Panc1 (cell line): ENCODE results near the gene SH2D1A. TPM values are rescaled to one million over a fixed set of nuclear protein-coding genes. Genes with fewer than 3 reads are reported as not detected.

Experiments used
- ATAC-seq: fragments of 200-7000 bp; cut with Tn5 transposase; 2 replicates; pipeline ENCODE4 v1.9.1; 2020; ENCODE audit warnings: mild to moderate bottlenecking, moderate library complexity
- BruUV-seq: library from RNA; stranded (reverse); fragments of 400-500 nt; replicated peaks from 2 replicates; lab custom pipeline; 2021; lab: Mats Ljungman, UMichigan
- CTCF ChIA-PET: fragments of 300-600 bp; sonication (Branson Sonifier 250); formaldehyde crosslinking; loops from one replicate; lab custom pipeline; 2022; ENCODE audit warnings: antibody characterized with exemption; lab: Charles Lee
- POLR2A ChIA-PET: fragments of 300-600 bp; sonication (Branson Sonifier 250); formaldehyde crosslinking; loops from one replicate; lab custom pipeline; 2022; ENCODE audit warnings: antibody characterized with exemption; lab: Charles Lee
- DNase-seq: peaks from one replicate; pipeline ENCODE4 v3.0.0-alpha.2; 2010; ENCODE audit warnings: low read depth, low spot score
- H3K27ac ChIP-seq: 2 replicates; pipeline ENCODE4 v1.5.1; 2011; ENCODE audit warnings: mild to moderate bottlenecking, low read length, inconsistent platforms
- H3K27me3 ChIP-seq: fragments of 200-500 bp; sonication (Bioruptor generic); 2 replicates; pipeline ENCODE4 v1.6.0; 2014; ENCODE audit warnings: low read length, inconsistent platforms; ENCODE audit not compliant: control insufficient read depth, insufficient read depth
- H3K36me3 ChIP-seq: fragments of 200-500 bp; sonication (Bioruptor generic); 2 replicates; pipeline ENCODE4 v1.5.1; 2014; ENCODE audit warnings: inconsistent platforms, mild to moderate bottlenecking, low read length, moderate library complexity; ENCODE audit not compliant: control insufficient read depth, insufficient read depth
- H3K4me1 ChIP-seq: 2 replicates; pipeline ENCODE4 v1.5.1; 2011; ENCODE audit warnings: inconsistent platforms, mild to moderate bottlenecking, low read length, moderate library complexity; ENCODE audit not compliant: control insufficient read depth, insufficient read depth
- H3K4me3 ChIP-seq, 2 experiments: 2 replicates each; pipeline ENCODE4 v1.5.1; 2011 to 2012; ENCODE audit warnings: low read depth in 2 of 2, low read length in 2 of 2, mild to moderate bottlenecking in 2 of 2, inconsistent platforms in 1 of 2, moderate library complexity in 1 of 2
- H3K9me3 ChIP-seq: fragments of 200-500 bp; sonication (Bioruptor generic); 2 replicates; pipeline ENCODE4 v1.5.1; 2014; ENCODE audit warnings: low read depth, mild to moderate bottlenecking, inconsistent platforms, low read length, moderate library complexity; ENCODE audit not compliant: control insufficient read depth, insufficient read depth
- CTCF ChIP-seq: fragments of 450-650 bp; IDR thresholded peaks from 2 replicates; pipeline ENCODE4 v1.5.1; 2017; ENCODE audit warnings: mild to moderate bottlenecking
- POLR2AphosphoS5 ChIP-seq: IDR thresholded peaks from 2 replicates; pipeline ENCODE4 v1.6.1; 2012; ENCODE audit warnings: mild to moderate bottlenecking, low read depth, low read length, moderate library complexity
- REST ChIP-seq, 2 experiments: IDR thresholded peaks; 2 replicates each; pipeline ENCODE4 v1.6.1; 2011 to 2012; ENCODE audit warnings: low read depth in 2 of 2, control low read depth in 1 of 2, low read length in 1 of 2, mild to moderate bottlenecking in 1 of 2, moderate library complexity in 1 of 2; ENCODE audit not compliant: insufficient read depth in 1 of 2
- SIN3A ChIP-seq: IDR thresholded peaks from 2 replicates; pipeline ENCODE4 v1.6.1; 2012; ENCODE audit warnings: low read depth, mild to moderate bottlenecking, low read length, moderate library complexity, borderline replicate concordance; ENCODE audit not compliant: insufficient read depth
- TCF7L2 ChIP-seq: IDR thresholded peaks from 2 replicates; pipeline ENCODE4 v1.6.1; 2011; ENCODE audit warnings: mild to moderate bottlenecking, low read depth, low read length, inconsistent platforms
- in situ Hi-C: cut with HindIII; loops from 2 replicates; pipeline ENCODE4 v1.10.0; 2016; ENCODE audit warnings: low sequenced_read_pairs, low pct_unique_long_range_greater_than_20kb
- intact Hi-C: fragments of 100-400 bp; cut with micrococcal nuclease; formaldehyde crosslinking; loops from one replicate; pipeline ENCODE4 v1.10.0; 2022; ENCODE audit not compliant: unreplicated experiment
- total RNA-seq: library from RNA; stranded (reverse); gene quantifications from one replicate; pipeline ENCODE4 v1.2.1, GENCODE V29; 2021; ENCODE audit not compliant: unreplicated experiment

The SH2D1A gene
- total RNA-seq, 1 experiment from 2014 or later: 0.21 TPM

GRCh38 chrX:124307253-124307907 lies 39.0 kb upstream of the SH2D1A start:
- CTCF ChIA-PET: no interaction called here
- H3K9me3 ChIP-seq: no peaks in the 10 kb centered on the region
- ATAC-seq: no peak
- TF ChIP-seq SIN3A (no peak), REST (IDR thresholded peaks at IDR 0.05; ENCODE audit: insufficient read depth in 1 of 2, low read depth in 2 of 2, low read length in 1 of 2) (no peak), CTCF (no peak), POLR2AphosphoS5 (no peak), TCF7L2 (no peak)
- intact Hi-C loops: no loop called here
- no peak overlapping the region for H3K27ac ChIP-seq
- BruUV-seq: no TSS peak
- no peaks in the 10 kb centered on the region for H3K36me3 ChIP-seq
- no peak for DNase-seq
- H3K27me3 ChIP-seq: no peaks in the 10 kb centered on the region
- POLR2A ChIA-PET: no interaction called here
- H3K4me1 ChIP-seq: no peaks in the 10 kb centered on the region
- in situ Hi-C loops: no loop called here
- no peak overlapping the region for H3K4me3 ChIP-seq

GRCh38 chrX:124325732-124326131 lies 20.6 kb upstream of the SH2D1A start:
- Histone ChIP-seq H3K27me3 (no peaks in the 10 kb centered on the region; the same call in 1 of the 2 replicates), H3K4me1 (no peaks in the 10 kb centered on the region), H3K36me3 (no peaks in the 10 kb centered on the region), H3K9me3 (no peaks in the 10 kb centered on the region), H3K4me3 (no peak overlapping the region), H3K27ac (no peak overlapping the region)
- ChIA-PET CTCF (no interaction called here), POLR2A (no interaction called here)
- no TSS peak for BruUV-seq
- DNase-seq (no peak), ATAC-seq (no peak)
- intact Hi-C loops: no loop called here
- in situ Hi-C loops: no loop called here
- TF ChIP-seq POLR2AphosphoS5 (no peak), CTCF (no peak), REST (IDR thresholded peaks at IDR 0.05; ENCODE audit: insufficient read depth in 1 of 2, low read depth in 2 of 2, low read length in 1 of 2) (no peak), SIN3A (no peak)
